Right lobe of liver (tissue), 6 donors: Measurements from ENCODE around the gene GNMT. TPM values are rescaled to one million over a fixed set of nuclear protein-coding genes. Genes with fewer than 3 reads are reported as not detected.

Experiments
- ATAC-seq, 4 donors: fragments of 200-7000 bp; cut with Tn5 transposase; one replicate each; pipeline ENCODE4 v1.9.1; 2020; ENCODE audit warnings: mild to moderate bottlenecking in 4 of 4, moderate library complexity in 4 of 4
- DNase-seq, 3 donors: peaks; one replicate each; pipeline ENCODE4 v3.0.0-alpha.2; 2020
- H3K27ac ChIP-seq, 3 donors: fragments of 200-600 bp; one replicate each; pipeline ENCODE4 v1.8.0; 2022
- H3K27me3 ChIP-seq, 2 donors: fragments of 200-600 bp; one replicate each; pipeline ENCODE4 v1.8.0; 2022
- H3K36me3 ChIP-seq, 4 donors: fragments of 200-600 bp; sonication (generic) in 1 of 4; one replicate each; pipeline versions ENCODE4 v1.5.1 to v1.8.0; 2017 to 2022; ENCODE audit warnings: control low read depth in 1 of 4
- H3K4me1 ChIP-seq, 4 donors: fragments of 200-600 bp; sonication (generic) in 1 of 4; one replicate each; pipeline versions ENCODE4 v1.5.1 to v1.8.0; 2017 to 2022; ENCODE audit warnings: control low read depth in 1 of 4
- H3K4me3 ChIP-seq, 3 donors: fragments of 200-600 bp; one replicate each; pipeline ENCODE4 v1.8.0; 2022
- H3K9me3 ChIP-seq, 4 donors: fragments of 200-600 bp; sonication (generic) in 1 of 4; one replicate each; pipeline versions ENCODE4 v1.5.1 to v1.8.0; 2017 to 2022; ENCODE audit warnings: control low read depth in 1 of 4
- POLR2A ChIP-seq: fragments of 450-650 bp; IDR thresholded peaks from one replicate; pipeline ENCODE4 v1.6.1; 2017; ENCODE audit warnings: antibody characterized with exemption, mild to moderate bottlenecking
- WGBS: methylation state at CpG from one replicate; pipeline ENCODE4 v1.1.6; 2018; ENCODE audit warnings: low coverage, low lambda C conversion rate; ENCODE audit not compliant: insufficient coverage; ENCODE audit errors: missing lambda C conversion rate; 5-methylcytosine and 5-hydroxymethylcytosine counted together
- intact Hi-C, 2 donors: fragments of 100-400 bp; cut with DNase I; formaldehyde crosslinking; loops; one replicate each; pipeline versions ENCODE4 v1.11.2 to v1.14.1; 2022
- total RNA-seq, 6 experiments: library from RNA; depleted of rRNA in 2 of 6; stranded (reverse); fragments of >200 nt in 2 of 6; fragmentation: NEBNext Ultra II Directional in 3 of 6; extraction: Animal tissue kit (Norgen Biotek cat#: 25700) in 3 of 6; gene quantifications; one replicate each; pipeline versions ENCODE4 v1.1.0 to v1.2.4, GENCODE V29; 2016 to 2023
- TF ChIP-seq, protein P1 (sequence below), 4 donors: fragments of 200-600 bp in 3 of 4; fragments of 450-650 bp in 1 of 4; IDR thresholded peaks; one replicate each; pipeline versions ENCODE4 v1.5.1 to v1.8.0; 2016 to 2022; ENCODE audit warnings: antibody characterized with exemption in 4 of 4, mild to moderate bottlenecking in 2 of 4
- donor health status: DM: no; HTN: yes; CAD: no.
- donor health status: DM: no; HTN: no; CAD: no.
- donor health status: DM: no; HTN: no; CAD: no.
- donor health status: DM: no; HTN: yes; CAD: no.
- donor health status: DM: no; HTN: yes; CAD: no.

Gene GNMT
- total RNA-seq, 6 experiments from 2014 or later = 13.7 to 470 (median 107) TPM

GRCh38 chr6:43013097-43013842 lies 52.7 kb downstream of the GNMT start:
- no peak for TF ChIP-seq POLR2A
- TF ChIP-seq, protein P1, sequence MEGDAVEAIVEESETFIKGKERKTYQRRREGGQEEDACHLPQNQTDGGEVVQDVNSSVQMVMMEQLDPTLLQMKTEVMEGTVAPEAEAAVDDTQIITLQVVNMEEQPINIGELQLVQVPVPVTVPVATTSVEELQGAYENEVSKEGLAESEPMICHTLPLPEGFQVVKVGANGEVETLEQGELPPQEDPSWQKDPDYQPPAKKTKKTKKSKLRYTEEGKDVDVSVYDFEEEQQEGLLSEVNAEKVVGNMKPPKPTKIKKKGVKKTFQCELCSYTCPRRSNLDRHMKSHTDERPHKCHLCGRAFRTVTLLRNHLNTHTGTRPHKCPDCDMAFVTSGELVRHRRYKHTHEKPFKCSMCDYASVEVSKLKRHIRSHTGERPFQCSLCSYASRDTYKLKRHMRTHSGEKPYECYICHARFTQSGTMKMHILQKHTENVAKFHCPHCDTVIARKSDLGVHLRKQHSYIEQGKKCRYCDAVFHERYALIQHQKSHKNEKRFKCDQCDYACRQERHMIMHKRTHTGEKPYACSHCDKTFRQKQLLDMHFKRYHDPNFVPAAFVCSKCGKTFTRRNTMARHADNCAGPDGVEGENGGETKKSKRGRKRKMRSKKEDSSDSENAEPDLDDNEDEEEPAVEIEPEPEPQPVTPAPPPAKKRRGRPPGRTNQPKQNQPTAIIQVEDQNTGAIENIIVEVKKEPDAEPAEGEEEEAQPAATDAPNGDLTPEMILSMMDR (IDR thresholded peaks at IDR 0.05) = no peak
- Histone ChIP-seq H3K36me3 (peaks cover 0 to 37% (median 5%) of the 10 kb centered on the region in 4 donors), H3K27ac (peak overlapping the region in 2 of 3 donors; percentile 51 to 69), H3K27me3 (no peaks in the 10 kb centered on the region), H3K9me3 (no peaks in the 10 kb centered on the region), H3K4me1 (peaks cover 0 to 26% (median 7%) of the 10 kb centered on the region in 4 donors), H3K4me3 (peak overlapping the region; percentile 66 to 71 (median 70))
- ATAC-seq (no peak), DNase-seq (peak in 1 of 3 donors; percentile 54)
- WGBS = 4% methylated on average over 20 of the region's 25 CpGs
- intact Hi-C loops = no loop called here

Other genes starting within 250 kb of the GNMT start
- gene PRPH2, start 238.2 kb upstream of the GNMT start, total RNA-seq = under 1 TPM in 1 of 6 experiments, not detected in 5; 0.16 TPM
- gene TBCC, start 214.7 kb upstream of the GNMT start, total RNA-seq = 10 to 100 TPM in 2 of 6 experiments, 1 to 10 TPM in 4; 5.4 to 12.2 (median 6.3) TPM
- 1 to 10 TPM; 4.3 to 6.0 (median 5.5) TPM for gene BICRAL, start 178.7 kb upstream of the GNMT start, total RNA-seq
- gene RPL7L1, start 81.1 kb upstream of the GNMT start, total RNA-seq = 100 to 1,000 TPM in 1 of 6 experiments, 10 to 100 TPM in 5; 36.6 to 114 (median 44.2) TPM
- under 1 TPM in 3 of 6 experiments, not detected in 3; 0.31 to 0.46 (median 0.37) TPM for gene PTCRA, start 44.7 kb upstream of the GNMT start, total RNA-seq
- 10 to 100 TPM; 11.1 to 75.4 (median 28.8) TPM for gene CNPY3, start 31.3 kb upstream of the GNMT start, total RNA-seq
- gene PEX6, start 18.4 kb downstream of the GNMT start, total RNA-seq = 10 to 100 TPM; 15.7 to 25.9 (median 21.3) TPM
- gene PPP2R5D, start 23.8 kb downstream of the GNMT start, total RNA-seq = 10 to 100 TPM; 11.5 to 24.0 (median 16.3) TPM
- 10 to 100 TPM; 19.1 to 39.1 (median 25.2) TPM for gene MEA1, start 53.2 kb downstream of the GNMT start, total RNA-seq
- gene KLHDC3, start 53.5 kb downstream of the GNMT start, total RNA-seq = 10 to 100 TPM; 26.4 to 46.2 (median 41.7) TPM
- 10 to 100 TPM; 21.8 to 45.0 (median 23.3) TPM for gene RRP36, start 60.9 kb downstream of the GNMT start, total RNA-seq
- gene CUL7, start 93.1 kb downstream of the GNMT start, total RNA-seq = 10 to 100 TPM in 1 of 6 experiments, 1 to 10 TPM in 5; 6.5 to 12.7 (median 8.8) TPM
- 10 to 100 TPM; 41.6 to 63.1 (median 60.4) TPM for gene MRPL2, start 98.7 kb downstream of the GNMT start, total RNA-seq
- 100 to 1,000 TPM in 1 of 6 experiments, 10 to 100 TPM in 5; 45.8 to 134 (median 65.0) TPM for gene KLC4, start 98.9 kb downstream of the GNMT start, total RNA-seq
- 1 to 10 TPM in 3 of 6 experiments, under 1 TPM in 3; 0.55 to 1.8 (median 0.99) TPM for gene PTK7, start 115.6 kb downstream of the GNMT start, total RNA-seq
- 10 to 100 TPM in 4 of 6 experiments, 1 to 10 TPM in 2; 4.9 to 17.0 (median 11.3) TPM for gene SRF, start 210.5 kb downstream of the GNMT start, total RNA-seq
- 10 to 100 TPM; 14.4 to 17.7 (median 15.2) TPM for gene CUL9, start 221.4 kb downstream of the GNMT start, total RNA-seq